CD14-positive monocyte (primary cell): ENCODE data around the gene TADA1. TPM values are rescaled to one million over a fixed set of nuclear protein-coding genes. Genes with fewer than 3 reads are reported as not detected.
A peak's percentile ranks its signal among the peaks of the same experiment; 100 is the strongest.

ENCODE experiments used
- DNase-seq, 3 donors: peaks; one replicate each; pipeline ENCODE4 v3.0.0-alpha.2; 2011 to 2022
- H2AFZ ChIP-seq: 2 replicates; pipeline ENCODE4 v1.6.0; 2012; ENCODE audit warnings: mild to moderate bottlenecking, low read depth, low read length, inconsistent platforms; ENCODE audit not compliant: insufficient read depth, poor library complexity, severe bottlenecking
- H3K27ac ChIP-seq, 2 donors: 1 replicate in 1 of 2; 2 replicates in 1 of 2; pipeline ENCODE4 v1.5.1; 2012 to 2013; ENCODE audit warnings: low read length in 2 of 2, control low read depth in 1 of 2, inconsistent platforms in 1 of 2, low read depth in 1 of 2, mild to moderate bottlenecking in 1 of 2
- H3K27me3 ChIP-seq, 2 donors: one replicate each; pipeline versions ENCODE4 v1.6.0 to v1.6.1; 2011 to 2013; ENCODE audit warnings: low read length in 2 of 2; ENCODE audit not compliant: control insufficient read depth in 2 of 2, insufficient read depth in 2 of 2
- H3K36me3 ChIP-seq, 2 donors: replicated peaks in 1 of 2; 1 replicate in 1 of 2; 2 replicates in 1 of 2; pipeline versions ENCODE4 v1.5.1 to v1.6.1; 2012 to 2013; ENCODE audit warnings: low read length in 2 of 2, control low read depth in 1 of 2, inconsistent platforms in 1 of 2, mild to moderate bottlenecking in 1 of 2; ENCODE audit not compliant: insufficient read depth in 2 of 2, control insufficient read depth in 1 of 2
- H3K4me1 ChIP-seq, 2 donors: 1 replicate in 1 of 2; 2 replicates in 1 of 2; pipeline versions ENCODE4 v1.5.1 to v1.6.1; 2012 to 2013; ENCODE audit warnings: low read length in 2 of 2, control low read depth in 1 of 2, inconsistent platforms in 1 of 2, mild to moderate bottlenecking in 1 of 2, moderate library complexity in 1 of 2; ENCODE audit not compliant: insufficient read depth in 2 of 2, control insufficient read depth in 1 of 2
- H3K4me2 ChIP-seq: replicated peaks from 2 replicates; pipeline ENCODE3; 2012; ENCODE audit warnings: low read length, moderate library complexity, mild to moderate bottlenecking; ENCODE audit not compliant: poor library complexity, severe bottlenecking; ENCODE audit errors: extremely low read depth
- H3K4me3 ChIP-seq, 3 experiments: fragments of 200-600 bp in 1 of 3; sonication (generic) in 1 of 3; replicated peaks in 1 of 3; 1 replicate in 2 of 3; 2 replicates in 1 of 3; pipeline ENCODE4 v1.5.1; 2011 to 2013; ENCODE audit warnings: low read length in 3 of 3, mild to moderate bottlenecking in 3 of 3, control low read depth in 2 of 3, low read depth in 2 of 3, inconsistent platforms in 1 of 3, moderate library complexity in 1 of 3
- H3K79me2 ChIP-seq: 2 replicates; pipeline ENCODE4 v1.6.0; 2012; ENCODE audit warnings: mild to moderate bottlenecking, control low read depth, inconsistent platforms, low read length, moderate library complexity; ENCODE audit not compliant: insufficient read depth
- H3K9ac ChIP-seq: 2 replicates; pipeline ENCODE4 v1.6.0; 2017; ENCODE audit warnings: low read length, mild to moderate bottlenecking; ENCODE audit not compliant: insufficient read depth, poor library complexity, severe bottlenecking
- H3K9me3 ChIP-seq, 2 donors: replicated peaks in 1 of 2; 1 replicate in 1 of 2; 2 replicates in 1 of 2; pipeline versions ENCODE4 v1.5.1 to v1.6.1; 2012 to 2013; ENCODE audit warnings: low read length in 2 of 2, control low read depth in 1 of 2; ENCODE audit not compliant: control insufficient read depth in 1 of 2, insufficient read depth in 1 of 2
- H4K20me1 ChIP-seq: 2 replicates; pipeline ENCODE4 v1.6.0; 2012; ENCODE audit warnings: mild to moderate bottlenecking, low read length, control low read depth, moderate library complexity; ENCODE audit not compliant: insufficient read depth
- H3K27ac Mint-ChIP-seq, 7 donors: one replicate each; pipeline ENCODE4 v1.8.0; 2020; ENCODE audit warnings: mild to moderate bottlenecking in 7 of 7, mixed read lengths in 7 of 7, moderate library complexity in 6 of 7, inconsistent platforms in 2 of 7
- H3K27me3 Mint-ChIP-seq, 3 donors: one replicate each; pipeline ENCODE4 v1.8.0; 2021 to 2022; ENCODE audit warnings: low read depth in 3 of 3, mild to moderate bottlenecking in 3 of 3, mixed read lengths in 3 of 3, moderate library complexity in 3 of 3, inconsistent platforms in 1 of 3
- H3K36me3 Mint-ChIP-seq, 2 donors: one replicate each; pipeline ENCODE4 v1.8.0; 2020; ENCODE audit warnings: mixed read lengths in 2 of 2, inconsistent platforms in 1 of 2, mild to moderate bottlenecking in 1 of 2
- H3K4me1 Mint-ChIP-seq: one replicate; pipeline ENCODE4 v1.8.0; 2020; ENCODE audit warnings: mild to moderate bottlenecking, mixed read lengths
- H3K4me3 Mint-ChIP-seq, 2 donors: one replicate each; pipeline ENCODE4 v1.8.0; 2020; ENCODE audit warnings: mild to moderate bottlenecking in 2 of 2, mixed read lengths in 2 of 2, moderate library complexity in 1 of 2
- H3K9me3 Mint-ChIP-seq, 7 donors: one replicate each; pipeline ENCODE4 v1.8.0; 2020 to 2022; ENCODE audit warnings: mixed read lengths in 7 of 7, mild to moderate bottlenecking in 6 of 7, moderate library complexity in 6 of 7, inconsistent platforms in 2 of 7
- WGBS: methylation state at CpG from one replicate; pipeline ENCODE4 v1.1.5; 2013; ENCODE audit warnings: missing lambda C conversion rate; ENCODE audit not compliant: insufficient coverage; 5-methylcytosine and 5-hydroxymethylcytosine counted together
- intact Hi-C, 2 donors: fragments of 100-400 bp; cut with micrococcal nuclease; formaldehyde crosslinking; loops; one replicate each; pipeline versions ENCODE4 v1.15.0 to v1.15.1; 2023
- polyA plus RNA-seq, 3 donors: library from polyadenylated mRNA; depleted of rRNA in 1 of 3; unstranded in 2 of 3; stranded (reverse) in 1 of 3; fragments of 300-500 nt in 2 of 3; fragments of >200 nt in 1 of 3; fragmentation: Illumina TruSeq in 2 of 3; gene quantifications; 1 replicate in 2 of 3; 2 replicates in 1 of 3; pipeline ENCODE4 v1.2.3, GENCODE V29; 2012 to 2021
- TF ChIP-seq, protein P1 (sequence below): fragments of 200-600 bp; IDR thresholded peaks from one replicate; pipeline ENCODE4 v1.8.0; 2022; ENCODE audit warnings: antibody characterized with exemption, mild to moderate bottlenecking

Gene TADA1
- polyA plus RNA-seq, 3 donors = 6.4 to 8.0 (median 7.9) TPM

DNA sequence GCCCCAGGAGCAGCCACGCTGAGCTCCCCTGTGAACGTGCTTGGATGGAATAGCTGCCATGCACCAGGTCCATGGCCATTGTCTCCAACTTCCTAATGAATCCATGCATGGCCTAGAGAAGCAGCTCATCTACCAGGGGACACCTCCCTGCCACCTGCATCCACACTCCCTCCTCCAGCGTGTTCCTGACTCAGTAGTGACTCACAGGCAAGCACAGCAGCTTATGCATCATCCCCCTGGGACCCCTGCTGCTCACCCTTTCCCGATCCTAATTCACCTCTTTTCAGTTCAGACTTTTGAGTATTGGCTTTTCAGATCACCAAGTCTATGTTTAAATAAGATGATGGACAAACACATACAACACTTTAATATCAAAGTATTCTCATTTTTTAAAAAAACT is 39.9 kb upstream of the TADA1 start:
- no peak for DNase-seq
- no peak overlapping the region for H2AFZ ChIP-seq
- H3K27me3 Mint-ChIP-seq = peaks cover 16 to 22% (median 22%) of the 10 kb centered on the region in 3 donors
- 89% methylated on average over 3 of the region's 4 CpGs for WGBS
- H3K4me2 ChIP-seq = no peak overlapping the region
- TF ChIP-seq, protein P1, sequence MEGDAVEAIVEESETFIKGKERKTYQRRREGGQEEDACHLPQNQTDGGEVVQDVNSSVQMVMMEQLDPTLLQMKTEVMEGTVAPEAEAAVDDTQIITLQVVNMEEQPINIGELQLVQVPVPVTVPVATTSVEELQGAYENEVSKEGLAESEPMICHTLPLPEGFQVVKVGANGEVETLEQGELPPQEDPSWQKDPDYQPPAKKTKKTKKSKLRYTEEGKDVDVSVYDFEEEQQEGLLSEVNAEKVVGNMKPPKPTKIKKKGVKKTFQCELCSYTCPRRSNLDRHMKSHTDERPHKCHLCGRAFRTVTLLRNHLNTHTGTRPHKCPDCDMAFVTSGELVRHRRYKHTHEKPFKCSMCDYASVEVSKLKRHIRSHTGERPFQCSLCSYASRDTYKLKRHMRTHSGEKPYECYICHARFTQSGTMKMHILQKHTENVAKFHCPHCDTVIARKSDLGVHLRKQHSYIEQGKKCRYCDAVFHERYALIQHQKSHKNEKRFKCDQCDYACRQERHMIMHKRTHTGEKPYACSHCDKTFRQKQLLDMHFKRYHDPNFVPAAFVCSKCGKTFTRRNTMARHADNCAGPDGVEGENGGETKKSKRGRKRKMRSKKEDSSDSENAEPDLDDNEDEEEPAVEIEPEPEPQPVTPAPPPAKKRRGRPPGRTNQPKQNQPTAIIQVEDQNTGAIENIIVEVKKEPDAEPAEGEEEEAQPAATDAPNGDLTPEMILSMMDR = no peak
- H3K27ac Mint-ChIP-seq = peak overlapping the region in 1 of 7 donors; percentile 16
- no peak overlapping the region for H3K27ac ChIP-seq
- H3K36me3 Mint-ChIP-seq = peaks cover 0 to 4% of the 10 kb centered on the region in 2 donors
- intact Hi-C loops = no loop called here
- H3K4me3 ChIP-seq = no peak overlapping the region
- no peaks in the 10 kb centered on the region for H4K20me1 ChIP-seq
- H3K9ac ChIP-seq = no peak overlapping the region
- peaks cover 4 to 7% of the 10 kb centered on the region in 2 donors for H3K4me1 ChIP-seq
- no peaks in the 10 kb centered on the region for H3K79me2 ChIP-seq
- H3K9me3 ChIP-seq = peaks cover 0 to 4% of the 10 kb centered on the region in 2 donors
- H3K9me3 Mint-ChIP-seq = peaks cover 0 to 7% (median 3%) of the 10 kb centered on the region in 7 donors
- peaks cover 5% of the 10 kb centered on the region for H3K4me1 Mint-ChIP-seq
- H3K27me3 ChIP-seq = peaks cover 10 to 14% of the 10 kb centered on the region in 2 donors
- no peaks in the 10 kb centered on the region for H3K36me3 ChIP-seq
- H3K4me3 Mint-ChIP-seq = no peak overlapping the region

DNA sequence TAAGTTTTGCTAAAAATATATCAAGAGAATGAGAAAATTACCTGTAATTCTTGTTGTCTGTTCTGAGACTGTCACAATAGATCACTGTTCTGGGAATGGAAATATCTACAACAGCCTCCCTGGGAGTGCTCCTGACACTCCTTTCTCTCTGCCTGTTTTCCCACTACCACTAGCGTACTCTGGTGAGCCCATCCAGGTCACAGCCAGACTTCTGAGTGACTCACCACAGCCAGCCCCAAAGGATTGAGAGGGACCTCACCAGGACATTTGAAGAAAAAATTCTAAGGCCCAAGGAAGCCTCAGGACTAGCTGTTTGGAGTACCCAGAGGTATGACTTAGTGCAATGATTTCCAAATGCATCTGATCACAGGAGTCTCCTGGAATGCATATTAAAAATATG is 39.0 kb upstream of the TADA1 start:
- no peak overlapping the region for H3K9ac ChIP-seq
- no peak overlapping the region for H3K4me3 Mint-ChIP-seq
- intact Hi-C loops = no loop called here

More for the DNA sequence above, 39.0 kb upstream of the TADA1 start:
- Histone ChIP-seq H3K4me3 (no peak overlapping the region), H3K4me2 (no peak overlapping the region), H3K79me2 (no peaks in the 10 kb centered on the region), H3K36me3 (no peaks in the 10 kb centered on the region), H3K9me3 (peaks cover 0 to under 1% of the 10 kb centered on the region in 2 donors), H3K27ac (no peak overlapping the region), H3K27me3 (peaks cover 8% of the 10 kb centered on the region in 2 donors), H2AFZ (no peak overlapping the region), H4K20me1 (no peaks in the 10 kb centered on the region), H3K4me1 (no peaks in the 10 kb centered on the region)
- H3K4me1 Mint-ChIP-seq = no peaks in the 10 kb centered on the region
- TF ChIP-seq, protein P1 = no peak
- peaks cover 0 to 5% (median 3%) of the 10 kb centered on the region in 7 donors for H3K9me3 Mint-ChIP-seq
- DNase-seq = no peak
- H3K36me3 Mint-ChIP-seq = peaks cover 0 to 2% of the 10 kb centered on the region in 2 donors
- 100% methylated on average over 1 of the region's 1 CpG for WGBS
- H3K27ac Mint-ChIP-seq = peak overlapping the region in 1 of 7 donors; percentile 48
- peaks cover 10 to 16% (median 13%) of the 10 kb centered on the region in 3 donors for H3K27me3 Mint-ChIP-seq
